ENCODE data around the gene ZFYVE27.

- TF ChIP-seq CBFB (CRISPR knock-in tag; IDR thresholded peaks at IDR 0.05; ENCODE audit: low read depth) (no peak), FOXJ3 (CRISPR knock-in tag; IDR thresholded peaks at IDR 0.05; ENCODE audit: borderline replicate concordance) (no peak), SOX15 (CRISPR knock-in tag; IDR thresholded peaks at IDR 0.05) (no peak), CTCF (IDR thresholded peaks at IDR 0.05) (peak; percentile 64; the same call in 1 of the 2 replicates), E2F5 (CRISPR knock-in tag; IDR thresholded peaks at IDR 0.05) (no peak), ZNF416 (CRISPR knock-in tag; IDR thresholded peaks at IDR 0.05) (no peak), CREM (CRISPR knock-in tag; IDR thresholded peaks at IDR 0.05) (no peak), CREB1 (CRISPR knock-in tag; IDR thresholded peaks at IDR 0.05) (no peak), ZNF396 (CRISPR knock-in tag; IDR thresholded peaks at IDR 0.05; ENCODE audit: borderline replicate concordance) (no peak), PREB (CRISPR knock-in tag; IDR thresholded peaks at IDR 0.05; ENCODE audit: borderline replicate concordance) (no peak), ZNF121 (CRISPR knock-in tag; IDR thresholded peaks at IDR 0.05) (no peak), AR (CRISPR knock-in tag; IDR thresholded peaks at IDR 0.05) (no peak), ETV6 (CRISPR knock-in tag; IDR thresholded peaks at IDR 0.05) (no peak), NFYB (CRISPR knock-in tag; conservative IDR thresholded peaks at IDR 0.05; ENCODE audit: low read depth) (no peak)
Measured at GRCh38 chr10:97701438-97702069, 35.4 kb upstream of the ZFYVE27 start.

Data from WTC11 (cell line).